GM12878 (cell line): ENCODE results near the gene RRAS. TPM values are rescaled to one million over a fixed set of nuclear protein-coding genes. Genes with fewer than 3 reads are reported as not detected.

Experiments used
- ATAC-seq: fragments of 200-7000 bp; cut with Tn5 transposase; 3 replicates; pipeline ENCODE4 v1.9.1; 2020; ENCODE audit warnings: mild to moderate bottlenecking, moderate library complexity
- BruUV-seq: library from RNA; stranded (reverse); fragments of 400-500 nt; replicated peaks from 2 replicates; lab custom pipeline; 2021; lab: Mats Ljungman, UMichigan
- CTCF ChIA-PET: fragments of 300-600 bp; sonication (Branson Sonifier 250); formaldehyde crosslinking; extraction: SDS; loops from one replicate; lab custom pipeline; 2021; ENCODE audit warnings: inconsistent platforms; lab: Yijun Ruan, JAX
- POLR2A ChIA-PET: fragments of 350-600 bp; formaldehyde crosslinking; extraction: SDS; loops from one replicate; lab custom pipeline; 2021; ENCODE audit warnings: inconsistent platforms; lab: Charles Lee
- RAD21 ChIA-PET: fragments of 300-600 bp; sonication (Branson Sonifier 250); formaldehyde crosslinking; loops from one replicate; lab custom pipeline; 2023; ENCODE audit warnings: antibody characterized with exemption; ENCODE audit not compliant: unreplicated experiment; lab: Charles Lee
- SMC1A ChIA-PET: fragments of 300-600 bp; sonication (Branson Sonifier 250); formaldehyde crosslinking; loops from one replicate; lab custom pipeline; 2023; ENCODE audit not compliant: unreplicated experiment, uncharacterized antibody; lab: Charles Lee
- DNase-seq: peaks from one replicate; pipeline ENCODE4 v3.0.0-alpha.2; 2011; ENCODE audit warnings: low read depth, low spot score
- FAIRE-seq: peaks from 3 replicates; lab custom pipeline; 2011; peaks lifted over from hg19 to GRCh38; lab: Jason Lieb, UNC
- H2AFZ ChIP-seq: 2 replicates; pipeline ENCODE4 v1.6.0; 2011; ENCODE audit warnings: low read depth, low read length, control low read depth; ENCODE audit not compliant: control insufficient read depth
- H3K27ac ChIP-seq: 2 replicates; pipeline ENCODE4 v1.5.1; 2011; ENCODE audit warnings: control low read depth; ENCODE audit not compliant: control insufficient read depth, insufficient read depth
- H3K27me3 ChIP-seq, 2 experiments: replicated peaks in 1 of 2; 2 replicates each; pipeline versions ENCODE4 v1.6.0 to v1.6.1; 2011; ENCODE audit warnings: low read length in 1 of 2; ENCODE audit not compliant: control insufficient read depth in 2 of 2, insufficient read depth in 2 of 2
- H3K36me3 ChIP-seq, 2 experiments: 2 replicates each; pipeline ENCODE4 v1.5.1; 2011; ENCODE audit warnings: low read length in 1 of 2; ENCODE audit not compliant: control insufficient read depth in 2 of 2, insufficient read depth in 2 of 2
- H3K4me1 ChIP-seq: 2 replicates; pipeline ENCODE4 v1.6.1; 2011; ENCODE audit warnings: mild to moderate bottlenecking, low read length, moderate library complexity, mixed read lengths; ENCODE audit not compliant: control insufficient read depth, insufficient read depth
- H3K4me2 ChIP-seq: 2 replicates; pipeline ENCODE4 v1.6.0; 2011; ENCODE audit warnings: control low read depth; ENCODE audit not compliant: control insufficient read depth, insufficient read depth
- H3K4me3 ChIP-seq: fragments of 200-600 bp; sonication (generic); 2 replicates; pipeline ENCODE4 v1.5.1; 2016
- H3K79me2 ChIP-seq: 2 replicates; pipeline ENCODE4 v1.6.0; 2011; ENCODE audit warnings: low read length; ENCODE audit not compliant: control insufficient read depth, insufficient read depth
- H3K9ac ChIP-seq: 2 replicates; pipeline ENCODE4 v1.8.0; 2011; ENCODE audit warnings: low read length, control low read depth, mixed read lengths; ENCODE audit not compliant: control insufficient read depth, insufficient read depth
- H3K9me3 ChIP-seq: replicated peaks from 3 replicates; pipeline ENCODE4 v1.5.1; 2011; ENCODE audit warnings: mild to moderate bottlenecking, low read length; ENCODE audit not compliant: control insufficient read depth, insufficient read depth
- H4K20me1 ChIP-seq: 2 replicates; pipeline ENCODE4 v1.6.0; 2011; ENCODE audit not compliant: control insufficient read depth, insufficient read depth
- BCL11A ChIP-seq: IDR thresholded peaks from 2 replicates; pipeline ENCODE4 v1.6.1; 2011; ENCODE audit warnings: low read depth, low read length
- EED ChIP-seq: sonication (generic); IDR thresholded peaks from 2 replicates; pipeline ENCODE4 v1.6.1; 2016; ENCODE audit warnings: antibody characterized with exemption, low read depth
- NRF1 ChIP-seq: conservative IDR thresholded peaks from 2 replicates; pipeline ENCODE4 v1.6.1; 2011; ENCODE audit warnings: mild to moderate bottlenecking, low read depth, low read length, improper control_type of control experiment
- POLR2AphosphoS5 ChIP-seq: IDR thresholded peaks from 2 replicates; pipeline ENCODE4 v1.6.1; 2011; ENCODE audit warnings: mild to moderate bottlenecking, low read length, inconsistent platforms
- RAD51 ChIP-seq: fragments of 450-650 bp; IDR thresholded peaks from 2 replicates; pipeline ENCODE4 v1.6.1; 2016; ENCODE audit warnings: moderate library complexity, mild to moderate bottlenecking, inconsistent platforms
- RB1 ChIP-seq: fragments of 450-650 bp; formaldehyde crosslinking; IDR thresholded peaks from 2 replicates; pipeline ENCODE4 v1.6.1; 2017; ENCODE audit warnings: mild to moderate bottlenecking, borderline replicate concordance
- RUNX3 ChIP-seq: IDR thresholded peaks from 2 replicates; pipeline ENCODE4 v1.6.1; 2012; ENCODE audit warnings: low read length, inconsistent platforms
- TARDBP ChIP-seq: IDR thresholded peaks from 2 replicates; pipeline ENCODE4 v1.6.1; 2016; ENCODE audit warnings: borderline replicate concordance
- TCF12 ChIP-seq: IDR thresholded peaks from 2 replicates; pipeline ENCODE4 v1.6.1; 2011; ENCODE audit warnings: low read depth, mild to moderate bottlenecking, low read length
- WRNIP1 ChIP-seq: IDR thresholded peaks from 2 replicates; pipeline ENCODE4 v1.6.1; 2011; ENCODE audit warnings: low read depth, low read length, improper control_type of control experiment, borderline replicate concordance
- ZNF384 ChIP-seq: IDR thresholded peaks from 2 replicates; pipeline ENCODE4 v1.6.1; 2012; ENCODE audit warnings: low read depth, mild to moderate bottlenecking, low read length, improper control_type of control experiment, borderline replicate concordance
- ZSCAN29 ChIP-seq: fragments of 450-650 bp; IDR thresholded peaks from 2 replicates; pipeline ENCODE4 v1.6.1; 2017; ENCODE audit warnings: mild to moderate bottlenecking, moderate library complexity
- WGBS: methylation state at CpG from one replicate; pipeline ENCODE4 v1.1.6; 2016; ENCODE audit warnings: low lambda C conversion rate; ENCODE audit not compliant: insufficient replicate concordance, insufficient coverage; ENCODE audit errors: missing lambda C conversion rate; 5-methylcytosine and 5-hydroxymethylcytosine counted together
- in situ Hi-C: fragments of 300-500 bp; cut with MboI; formaldehyde crosslinking; loops from 9 replicates; pipeline ENCODE4 v1.14.3; 2018; ENCODE audit warnings: mixed read lengths
- intact Hi-C: fragments of 100-400 bp; cut with micrococcal nuclease; formaldehyde crosslinking; loops from one replicate; pipeline ENCODE4 v1.14.2; 2022; ENCODE audit not compliant: unreplicated experiment
- polyA plus RNA-seq, 11 experiments: library from polyadenylated mRNA; depleted of rRNA in 4 of 11; unstranded in 6 of 11; stranded (reverse) in 5 of 11; fragments of >200 nt; fragmentation: Nextera tagmentation in 4 of 11; fragmentation: Illumina TruSeq in 1 of 11; extraction: Ambion mirVana in 4 of 11; extraction: Trizol in 1 of 11; gene quantifications; 1 replicate in 1 of 11; 2 replicates in 10 of 11; pipeline versions ENCODE4 v1.2.1 to v1.2.3, GENCODE V29; 2011 to 2016; ENCODE audit warnings: inconsistent platforms in 2 of 11, missing spikeins in 2 of 11, low read depth in 1 of 11
- total RNA-seq, 4 experiments: library from RNA; depleted of rRNA in 3 of 4; stranded (reverse); fragments of >200 nt in 3 of 4; fragmentation: Illumina TruSeq in 1 of 4; extraction: Trizol in 1 of 4; gene quantifications; 2 replicates each; pipeline versions ENCODE4 v1.2.1 to v1.2.3, GENCODE V29; 2013 to 2021
- TF ChIP-seq, protein P1 (sequence below): IDR thresholded peaks from 2 replicates; pipeline ENCODE4 v1.6.1; 2012; ENCODE audit warnings: improper control_type of control experiment, low read depth, low read length; ENCODE audit not compliant: insufficient replicate concordance

The RRAS gene
- total and polyA plus RNA-seq, 10 of the 15 experiments (the other 5 are each of a cell fraction or from before 2014, with no cell fraction given), result 0.24 to 5.8 (median 1.8) TPM

DNA sequence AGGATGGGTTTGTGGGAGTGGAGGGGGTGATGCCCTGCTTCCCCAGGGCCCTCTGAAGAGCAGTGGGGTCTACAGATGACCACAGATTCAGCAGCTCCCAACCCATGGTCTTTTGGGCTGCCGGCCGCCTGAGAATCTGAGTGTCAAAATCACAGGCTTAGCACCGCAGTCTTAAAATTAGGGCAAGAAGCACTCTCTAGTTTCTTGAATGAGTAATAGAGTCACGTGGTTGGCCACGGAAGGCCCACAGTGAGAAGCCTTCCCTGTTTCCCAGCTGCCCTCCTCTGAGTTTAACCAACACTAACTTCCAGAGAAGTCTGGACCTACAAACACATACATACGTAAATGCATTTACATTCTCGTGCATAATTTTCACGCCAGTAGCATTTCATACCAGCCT, 42.3 kb upstream of the RRAS start:
- peaks cover 24 to 36% of the 10 kb centered on the region in 2 experiments for H3K36me3 ChIP-seq
- no peak overlapping the region for H3K4me3 ChIP-seq
- intact Hi-C loops (no loop called here), in situ Hi-C loops (no loop called here)
- no peaks in the 10 kb centered on the region for H3K9me3 ChIP-seq
- WGBS, result 78% methylated on average over 8 of the region's 8 CpGs
- DNase-seq, result no peak
- H2AFZ ChIP-seq, result no peak overlapping the region
- H4K20me1 ChIP-seq, result peaks cover 16% of the 10 kb centered on the region
- ChIA-PET SMC1A (interaction anchor here (1.6 kb wide), 1 partner anchor 9 kb away, joined by 6 read pairs; no protein-coding TSS in a partner anchor), CTCF (interaction anchor here (1.3 to 1.9 kb wide), 3 partner anchors 9 to 112 kb away, joined by 3 to 12 read pairs (median 11); partner anchors contain the start of gene RRAS), POLR2A (interaction anchor here (1.0 kb wide), 1 partner anchor 10 kb away, joined by 6 read pairs; no protein-coding TSS in a partner anchor), RAD21 (no interaction called here)
- no TSS peak for BruUV-seq
- no peak for FAIRE-seq
- peaks cover 45% of the 10 kb centered on the region for H3K79me2 ChIP-seq
- H3K9ac ChIP-seq, result no peak overlapping the region
- H3K4me1 ChIP-seq, result peaks cover 12% of the 10 kb centered on the region
- no peaks in the 10 kb centered on the region for H3K27me3 ChIP-seq
- H3K4me2 ChIP-seq, result no peak overlapping the region
- H3K27ac ChIP-seq, result no peak overlapping the region
- ATAC-seq, result no peak
- TF ChIP-seq TARDBP, result no peak
- peak; percentile 35; the same call in 1 of the 2 replicates for TF ChIP-seq POLR2AphosphoS5
- TF ChIP-seq RB1, result no peak
- no peak for TF ChIP-seq WRNIP1
- no peak for TF ChIP-seq NRF1
- no peak for TF ChIP-seq TCF12

DNA sequence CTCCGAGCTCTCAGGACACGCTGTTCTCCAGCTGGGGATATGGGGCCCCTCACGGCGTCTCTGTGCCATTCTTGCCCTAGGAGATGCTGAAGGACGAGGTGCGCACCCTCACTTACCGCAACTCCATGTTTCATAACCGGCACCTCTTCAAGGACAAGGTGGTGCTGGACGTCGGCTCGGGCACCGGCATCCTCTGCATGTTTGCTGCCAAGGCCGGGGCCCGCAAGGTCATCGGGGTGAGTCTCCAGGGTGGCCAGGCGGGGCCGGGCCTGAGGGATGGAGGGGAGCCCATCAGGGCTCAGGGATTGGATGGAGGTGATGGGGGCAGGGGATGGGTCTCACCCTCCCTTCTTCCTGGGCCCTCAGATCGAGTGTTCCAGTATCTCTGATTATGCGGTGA, 41.9 kb upstream of the RRAS start:
- 92% methylated on average over 19 of the region's 19 CpGs for WGBS
- Histone ChIP-seq H3K9ac (no peak overlapping the region), H3K27ac (no peak overlapping the region), H3K27me3 (no peaks in the 10 kb centered on the region), H2AFZ (no peak overlapping the region), H3K4me1 (peaks cover 12% of the 10 kb centered on the region), H3K36me3 (peaks cover 24 to 33% of the 10 kb centered on the region in 2 experiments), H4K20me1 (peaks cover 16% of the 10 kb centered on the region), H3K4me2 (no peak overlapping the region), H3K79me2 (peaks cover 48% of the 10 kb centered on the region), H3K9me3 (no peaks in the 10 kb centered on the region), H3K4me3 (no peak overlapping the region)
- in situ Hi-C loops (no loop called here), intact Hi-C loops (no loop called here)
- ChIA-PET POLR2A (no interaction called here), RAD21 (interaction anchor here (1.3 kb wide), 1 partner anchor 33 kb away, joined by 3 read pairs; no protein-coding TSS in a partner anchor), SMC1A (interaction anchor here (1.6 kb wide), 1 partner anchor 9 kb away, joined by 6 read pairs; no protein-coding TSS in a partner anchor), CTCF (interaction anchor here (1.0 to 3.8 kb wide), 6 partner anchors 9 to 171 kb away, joined by 3 to 22 read pairs (median 7); partner anchors contain the start of gene RRAS)
- ATAC-seq, result no peak
- DNase-seq, result no peak
- no peak for FAIRE-seq
- no TSS peak for BruUV-seq
- TF ChIP-seq TARDBP (no peak), RUNX3 (no peak), ZNF384 (no peak), BCL11A (no peak), RAD51 (no peak), TCF12 (no peak), EED (no peak), ZSCAN29 (no peak)
- TF ChIP-seq, protein P1, sequence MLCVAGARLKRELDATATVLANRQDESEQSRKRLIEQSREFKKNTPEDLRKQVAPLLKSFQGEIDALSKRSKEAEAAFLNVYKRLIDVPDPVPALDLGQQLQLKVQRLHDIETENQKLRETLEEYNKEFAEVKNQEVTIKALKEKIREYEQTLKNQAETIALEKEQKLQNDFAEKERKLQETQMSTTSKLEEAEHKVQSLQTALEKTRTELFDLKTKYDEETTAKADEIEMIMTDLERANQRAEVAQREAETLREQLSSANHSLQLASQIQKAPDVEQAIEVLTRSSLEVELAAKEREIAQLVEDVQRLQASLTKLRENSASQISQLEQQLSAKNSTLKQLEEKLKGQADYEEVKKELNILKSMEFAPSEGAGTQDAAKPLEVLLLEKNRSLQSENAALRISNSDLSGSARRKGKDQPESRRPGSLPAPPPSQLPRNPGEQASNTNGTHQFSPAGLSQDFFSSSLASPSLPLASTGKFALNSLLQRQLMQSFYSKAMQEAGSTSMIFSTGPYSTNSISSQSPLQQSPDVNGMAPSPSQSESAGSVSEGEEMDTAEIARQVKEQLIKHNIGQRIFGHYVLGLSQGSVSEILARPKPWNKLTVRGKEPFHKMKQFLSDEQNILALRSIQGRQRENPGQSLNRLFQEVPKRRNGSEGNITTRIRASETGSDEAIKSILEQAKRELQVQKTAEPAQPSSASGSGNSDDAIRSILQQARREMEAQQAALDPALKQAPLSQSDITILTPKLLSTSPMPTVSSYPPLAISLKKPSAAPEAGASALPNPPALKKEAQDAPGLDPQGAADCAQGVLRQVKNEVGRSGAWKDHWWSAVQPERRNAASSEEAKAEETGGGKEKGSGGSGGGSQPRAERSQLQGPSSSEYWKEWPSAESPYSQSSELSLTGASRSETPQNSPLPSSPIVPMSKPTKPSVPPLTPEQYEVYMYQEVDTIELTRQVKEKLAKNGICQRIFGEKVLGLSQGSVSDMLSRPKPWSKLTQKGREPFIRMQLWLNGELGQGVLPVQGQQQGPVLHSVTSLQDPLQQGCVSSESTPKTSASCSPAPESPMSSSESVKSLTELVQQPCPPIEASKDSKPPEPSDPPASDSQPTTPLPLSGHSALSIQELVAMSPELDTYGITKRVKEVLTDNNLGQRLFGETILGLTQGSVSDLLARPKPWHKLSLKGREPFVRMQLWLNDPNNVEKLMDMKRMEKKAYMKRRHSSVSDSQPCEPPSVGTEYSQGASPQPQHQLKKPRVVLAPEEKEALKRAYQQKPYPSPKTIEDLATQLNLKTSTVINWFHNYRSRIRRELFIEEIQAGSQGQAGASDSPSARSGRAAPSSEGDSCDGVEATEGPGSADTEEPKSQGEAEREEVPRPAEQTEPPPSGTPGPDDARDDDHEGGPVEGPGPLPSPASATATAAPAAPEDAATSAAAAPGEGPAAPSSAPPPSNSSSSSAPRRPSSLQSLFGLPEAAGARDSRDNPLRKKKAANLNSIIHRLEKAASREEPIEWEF, result no peak
